Small intestine (tissue), 7 donors: Measurements from ENCODE around the gene UROC1. TPM values are rescaled to one million over a fixed set of nuclear protein-coding genes. Genes with fewer than 3 reads are reported as not detected.

Experiments used
- DNase-seq, 2 donors: peaks; one replicate each; pipeline versions ENCODE4 v3.0.0 to v3.0.0-alpha.2; 2013
- FAIRE-seq: peaks from 2 replicates; lab custom pipeline; 2012; peaks lifted over from hg19 to GRCh38; lab: Jason Lieb, UNC
- H3K27ac ChIP-seq, 3 donors: one replicate each; pipeline ENCODE4 v1.5.1; 2013; ENCODE audit warnings: low read length in 2 of 3, mild to moderate bottlenecking in 2 of 3, control low read depth in 1 of 3, inconsistent platforms in 1 of 3, low read depth in 1 of 3, moderate library complexity in 1 of 3
- H3K27me3 ChIP-seq, 3 donors: one replicate each; pipeline ENCODE4 v1.6.1; 2013; ENCODE audit warnings: low read length in 3 of 3, inconsistent platforms in 1 of 3; ENCODE audit not compliant: control insufficient read depth in 3 of 3, insufficient read depth in 3 of 3
- H3K36me3 ChIP-seq, 3 donors: one replicate each; pipeline ENCODE4 v1.6.1; 2013; ENCODE audit warnings: low read length in 3 of 3, inconsistent platforms in 1 of 3, low read depth in 1 of 3, mild to moderate bottlenecking in 1 of 3, moderate library complexity in 1 of 3; ENCODE audit not compliant: control insufficient read depth in 3 of 3, insufficient read depth in 2 of 3
- H3K4me1 ChIP-seq, 3 donors: one replicate each; pipeline ENCODE4 v1.6.1; 2013; ENCODE audit warnings: low read length in 2 of 3, inconsistent platforms in 1 of 3, low read depth in 1 of 3, mild to moderate bottlenecking in 1 of 3, moderate library complexity in 1 of 3; ENCODE audit not compliant: control insufficient read depth in 3 of 3, insufficient read depth in 2 of 3
- H3K4me3 ChIP-seq, 3 donors: one replicate each; pipeline ENCODE4 v1.5.1; 2013; ENCODE audit warnings: low read length in 3 of 3, control low read depth in 1 of 3, inconsistent platforms in 1 of 3, low read depth in 1 of 3, mild to moderate bottlenecking in 1 of 3, moderate library complexity in 1 of 3
- H3K9me3 ChIP-seq, 2 donors: one replicate each; pipeline ENCODE4 v1.6.1; 2013; ENCODE audit warnings: low read depth in 1 of 2, low read length in 1 of 2; ENCODE audit not compliant: control insufficient read depth in 2 of 2, insufficient read depth in 1 of 2
- WGBS, 3 donors: extraction: QIAGEN DNeasy Blood & Tissue Kit; methylation state at CpG; one replicate each; pipeline ENCODE4 v1.1.7; 2013; 5-methylcytosine and 5-hydroxymethylcytosine counted together
- polyA plus RNA-seq, 4 donors: library from polyadenylated mRNA; stranded (reverse) in 3 of 4; unstranded in 1 of 4; fragments of 200-250 nt in 3 of 4; fragments of 120-200 nt in 1 of 4; gene quantifications; one replicate each; pipeline versions ENCODE4 v1.2.1 to v1.2.3, GENCODE V29; 2013
- donor health status: healthy with polysubstance abuse.
- donor health status: control.
- donor health status: control.
- donor health status: Bipolar disorder and iron deficiency.
- donor health status: healthy.

Gene UROC1
- polyA plus RNA-seq, 4 donors: 0.07 to 0.27 TPM; not detected in 2

DNA sequence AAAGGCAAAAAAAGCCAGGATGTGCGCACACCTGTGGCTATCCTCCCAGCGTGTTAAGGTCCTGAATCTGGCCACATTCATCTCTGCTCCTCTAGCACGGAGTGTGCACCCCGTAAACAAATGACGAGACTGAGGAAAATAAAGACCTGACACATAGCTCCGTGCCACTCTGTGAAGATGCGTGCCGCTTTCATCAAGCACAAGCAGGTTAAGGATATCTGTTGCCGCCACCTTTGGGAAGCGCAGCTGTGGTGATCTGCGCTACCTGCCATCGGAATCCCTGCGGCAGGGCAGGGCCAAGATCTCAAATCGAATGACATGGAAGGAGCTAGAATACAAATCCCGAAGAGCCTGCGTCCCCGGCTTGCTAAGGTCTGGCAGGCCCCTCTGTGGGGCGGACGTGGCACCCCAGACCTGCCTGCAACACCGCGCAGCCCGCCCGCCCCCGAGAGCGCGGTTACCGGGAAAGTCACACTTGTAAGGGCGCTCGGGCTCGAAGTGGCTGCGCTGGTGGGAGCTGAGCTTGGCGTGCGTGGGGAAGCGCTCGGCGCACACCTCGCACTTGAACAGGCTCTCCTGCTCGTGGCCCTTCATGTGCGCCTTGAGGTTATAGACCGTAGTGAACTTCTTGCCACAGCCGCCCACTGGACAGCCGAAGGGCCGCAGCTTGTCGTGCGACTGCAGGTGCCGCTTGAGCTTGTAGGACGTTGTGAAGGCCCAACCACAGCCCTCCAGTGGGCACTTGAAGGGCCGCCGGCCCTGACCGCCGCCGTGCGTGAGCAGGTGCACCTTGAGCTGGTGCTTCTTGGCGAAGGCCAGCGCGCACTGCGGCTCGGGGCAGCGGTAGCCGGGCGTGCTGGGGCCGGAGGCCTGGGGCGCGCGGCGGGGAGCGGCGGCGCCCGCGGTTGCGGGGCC, 42.8 kb downstream of the UROC1 start:
- FAIRE-seq: no peak
- Histone ChIP-seq H3K36me3 (peaks cover 0 to 26% (median 7%) of the 10 kb centered on the region in 3 donors), H3K27ac (peak overlapping the region; percentile 74 to 94 (median 93)), H3K9me3 (no peaks in the 10 kb centered on the region), H3K27me3 (no peaks in the 10 kb centered on the region), H3K4me3 (peak overlapping the region; percentile 77 to 88 (median 86)), H3K4me1 (peaks cover 9 to 31% (median 18%) of the 10 kb centered on the region in 3 donors)
- DNase-seq: peak; percentile 41 to 80
- WGBS, 3 donors: 2 to 5% (median 4%) methylated on average over 59 to 72 of the region's 72 CpGs

- FAIRE-seq (no peak), DNase-seq (no peak)
- Histone ChIP-seq H3K27me3 (no peaks in the 10 kb centered on the region), H3K4me3 (peak overlapping the region in 2 of 3 donors; percentile 77 to 88), H3K27ac (no peak overlapping the region), H3K4me1 (peaks cover 9 to 31% (median 18%) of the 10 kb centered on the region in 3 donors), H3K9me3 (no peaks in the 10 kb centered on the region), H3K36me3 (peaks cover 0 to 38% (median 19%) of the 10 kb centered on the region in 3 donors)
- 40 to 69% (median 59%) methylated on average over 10 to 14 of the region's 14 CpGs for WGBS, 3 donors
These were observed 44.0 kb downstream of the UROC1 start for GRCh38 chr3:126473292-126474168.

DNA sequence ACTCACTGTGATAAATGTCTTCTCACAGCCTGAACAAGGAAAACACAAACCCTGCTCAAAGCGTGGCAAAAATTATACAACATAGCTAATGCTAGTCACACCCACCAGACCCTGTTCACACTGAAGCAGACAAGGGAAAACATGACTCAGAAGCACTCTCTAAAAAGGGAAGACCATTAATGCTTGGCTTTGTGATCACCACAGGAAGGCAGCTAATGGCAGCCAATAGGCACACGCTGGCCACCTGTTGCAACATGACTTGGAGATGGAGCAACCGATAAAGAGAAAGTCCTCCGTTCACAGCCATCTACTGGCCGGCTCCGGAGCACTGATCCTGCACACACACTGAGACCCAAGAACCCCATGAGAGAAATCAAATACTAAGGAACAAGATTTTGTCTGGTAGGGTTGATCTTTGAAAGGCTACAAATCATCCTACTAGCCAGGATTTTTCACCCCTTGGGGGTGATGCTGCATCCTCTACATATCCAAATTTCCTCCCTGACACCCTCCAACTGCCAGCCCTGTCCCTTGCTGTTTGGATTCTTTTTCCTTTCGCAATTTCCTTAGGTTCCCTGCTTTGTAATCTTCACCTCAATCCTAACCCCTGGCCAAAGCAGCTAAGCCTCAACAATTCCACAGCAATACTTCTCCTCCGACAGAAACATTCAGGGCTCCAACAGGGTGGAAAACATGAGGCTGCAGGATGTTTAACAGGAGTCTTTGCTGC, 45.1 kb downstream of the UROC1 start:
- WGBS, 3 donors: 30 to 36% (median 31%) methylated on average over 8 of the region's 8 CpGs
- Histone ChIP-seq H3K4me1 (peaks cover 9 to 31% (median 18%) of the 10 kb centered on the region in 3 donors), H3K36me3 (peaks cover under 1 to 48% (median 21%) of the 10 kb centered on the region in 3 donors), H3K9me3 (no peaks in the 10 kb centered on the region), H3K27me3 (no peaks in the 10 kb centered on the region), H3K4me3 (peak overlapping the region in 1 of 3 donors; percentile 77), H3K27ac (peak overlapping the region in 2 of 3 donors; percentile 21 to 61)
- no peak for FAIRE-seq
- DNase-seq: peak; percentile 75 to 78

GRCh38 chr3:126469479-126469878, 48.1 kb downstream of the UROC1 start:
- H3K4me3 ChIP-seq: no peak overlapping the region
- no peaks in the 10 kb centered on the region for H3K9me3 ChIP-seq
- no peak for DNase-seq
- no peaks in the 10 kb centered on the region for H3K27me3 ChIP-seq
- no peak for FAIRE-seq
- H3K4me1 ChIP-seq: peaks cover 9 to 30% (median 18%) of the 10 kb centered on the region in 3 donors
- 94 to 98% (median 96%) methylated on average over 11 of the region's 11 CpGs for WGBS, 3 donors
- no peak overlapping the region for H3K27ac ChIP-seq
- peaks cover 20 to 74% (median 40%) of the 10 kb centered on the region in 3 donors for H3K36me3 ChIP-seq

- H3K36me3 ChIP-seq: peaks cover 21 to 73% (median 46%) of the 10 kb centered on the region in 3 donors
- WGBS, 3 donors: 84 to 91% (median 88%) methylated on average over 13 of the region's 13 CpGs
- no peak overlapping the region for H3K27ac ChIP-seq
- no peaks in the 10 kb centered on the region for H3K27me3 ChIP-seq
- peaks cover 7 to 21% (median 12%) of the 10 kb centered on the region in 3 donors for H3K4me1 ChIP-seq
- H3K4me3 ChIP-seq: no peak overlapping the region
- no peaks in the 10 kb centered on the region for H3K9me3 ChIP-seq
- DNase-seq (no peak), FAIRE-seq (no peak)
These were observed 49.3 kb downstream of the UROC1 start for GRCh38 chr3:126468028-126468891.

DNA sequence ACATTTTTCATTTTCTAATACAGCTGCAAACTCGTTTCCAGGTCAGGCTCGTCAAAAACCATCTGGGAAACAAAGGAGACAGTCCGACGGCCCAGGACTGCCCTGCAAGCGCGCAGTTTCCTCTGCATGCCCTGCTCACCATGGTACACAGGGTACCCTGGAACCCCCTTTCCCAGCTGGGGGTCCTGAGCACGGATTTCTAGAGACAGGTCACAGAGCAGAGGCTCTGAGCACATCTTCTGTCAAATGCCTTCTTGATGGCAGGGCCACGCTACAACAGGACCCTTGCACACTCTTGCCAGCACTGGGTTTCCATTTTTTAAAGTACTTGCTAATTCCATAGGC, 50.0 kb downstream of the UROC1 start:
- 78 to 83% (median 81%) methylated on average over 8 of the region's 8 CpGs for WGBS, 3 donors
- no peak for DNase-seq
- no peaks in the 10 kb centered on the region for H3K9me3 ChIP-seq
- peaks cover 24 to 77% (median 48%) of the 10 kb centered on the region in 3 donors for H3K36me3 ChIP-seq
- no peaks in the 10 kb centered on the region for H3K27me3 ChIP-seq
- no peak overlapping the region for H3K27ac ChIP-seq
- H3K4me3 ChIP-seq: no peak overlapping the region
- no peak for FAIRE-seq
- peaks cover 4 to 15% (median 5%) of the 10 kb centered on the region in 3 donors for H3K4me1 ChIP-seq

DNA sequence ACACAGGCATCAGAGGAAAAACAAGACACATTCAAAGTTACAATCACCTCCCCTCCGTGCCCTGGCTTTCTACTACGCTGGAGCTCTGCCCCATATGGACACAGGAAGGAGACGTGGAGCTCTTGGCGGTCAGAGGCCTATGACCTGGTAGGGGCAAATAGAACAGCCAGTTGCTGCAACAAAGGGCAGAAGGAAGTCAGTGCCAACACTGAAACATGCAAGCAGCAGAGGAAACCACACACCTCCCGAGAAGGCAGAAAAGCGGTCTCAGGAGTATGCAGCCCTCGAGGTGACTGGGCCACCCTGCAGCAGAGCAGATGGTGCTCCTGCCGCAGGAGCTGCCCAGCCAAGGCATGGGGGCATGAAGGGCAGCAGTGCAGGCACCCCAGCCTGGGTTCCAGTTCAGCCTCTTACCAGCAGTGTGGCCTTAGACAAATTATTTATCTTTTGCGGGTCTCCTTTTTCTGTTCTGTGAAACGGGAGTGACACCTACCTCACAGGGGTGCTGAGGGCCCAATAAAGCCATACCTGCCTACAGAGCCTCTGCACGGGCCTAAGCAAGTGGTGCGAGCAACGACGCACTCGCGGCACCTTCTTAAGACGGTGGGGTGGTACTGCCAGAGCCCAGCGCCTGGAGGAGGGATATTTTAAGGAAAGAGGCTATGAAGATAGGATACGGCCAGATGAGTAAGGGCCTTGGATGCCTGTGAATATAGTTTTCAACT, 50.5 kb downstream of the UROC1 start:
- H3K27ac ChIP-seq: no peak overlapping the region
- H3K9me3 ChIP-seq: no peaks in the 10 kb centered on the region
- no peak for FAIRE-seq
- no peaks in the 10 kb centered on the region for H3K27me3 ChIP-seq
- H3K36me3 ChIP-seq: peaks cover 27 to 83% (median 53%) of the 10 kb centered on the region in 3 donors
- 87% methylated on average over 19 of the region's 19 CpGs for WGBS, 3 donors
- peaks cover under 1 to 9% (median 4%) of the 10 kb centered on the region in 3 donors for H3K4me1 ChIP-seq
- H3K4me3 ChIP-seq: no peak overlapping the region
- no peak for DNase-seq
